Activated CD8-positive, alpha-beta T cell treated with anti-CD3 and anti-CD28 coated beads, Interleukin-2, amount 10 ng/mL, durations not matched to agents 7 days and 5 days (primary cell): Measurements from ENCODE around the gene CIITA. TPM values are rescaled to one million over a fixed set of nuclear protein-coding genes. Genes with fewer than 3 reads are reported as not detected.

Source experiments
- ATAC-seq: fragments of 150-1000 bp; cut with Tn5 transposase; one replicate; pipeline ENCODE4 v1.10.0; 2021; ENCODE audit warnings: moderate library complexity
- CTCF ChIA-PET: fragments of 350-600 bp; sonication (Branson Sonifier 250); formaldehyde crosslinking; loops from one replicate; lab custom pipeline; 2021; ENCODE audit warnings: antibody characterized with exemption; lab: Charles Lee
- POLR2A ChIA-PET: fragments of 350-600 bp; sonication (Branson Sonifier 250); formaldehyde crosslinking; loops from one replicate; lab custom pipeline; 2021; ENCODE audit warnings: antibody characterized with exemption; lab: Charles Lee
- DNase-seq: peaks from one replicate; pipeline ENCODE4 v3.0.0-alpha.2; 2020
- H3K27ac Mint-ChIP-seq: one replicate; pipeline ENCODE4 v1.8.0; 2021; ENCODE audit warnings: mild to moderate bottlenecking, mixed read lengths
- H3K27me3 Mint-ChIP-seq: one replicate; pipeline ENCODE4 v1.8.0; 2021; ENCODE audit warnings: low read depth, mixed read lengths
- H3K36me3 Mint-ChIP-seq: one replicate; pipeline ENCODE4 v1.8.0; 2021; ENCODE audit warnings: low read depth, mixed read lengths
- H3K4me1 Mint-ChIP-seq: one replicate; pipeline ENCODE4 v1.8.0; 2021; ENCODE audit warnings: low read depth, mixed read lengths
- H3K4me3 Mint-ChIP-seq: one replicate; pipeline ENCODE4 v1.8.0; 2021; ENCODE audit warnings: mild to moderate bottlenecking, mixed read lengths
- H3K9me3 Mint-ChIP-seq: one replicate; pipeline ENCODE4 v1.8.0; 2022; ENCODE audit warnings: mixed read lengths; ENCODE audit not compliant: insufficient read depth
- total RNA-seq, 2 experiments: library from RNA; stranded (reverse); gene quantifications; one replicate each; pipeline ENCODE4 v1.2.3, GENCODE V29; 2021

The CIITA gene
- total RNA-seq, 2 experiments from 2014 or later: 23.3 to 23.6 TPM

DNA sequence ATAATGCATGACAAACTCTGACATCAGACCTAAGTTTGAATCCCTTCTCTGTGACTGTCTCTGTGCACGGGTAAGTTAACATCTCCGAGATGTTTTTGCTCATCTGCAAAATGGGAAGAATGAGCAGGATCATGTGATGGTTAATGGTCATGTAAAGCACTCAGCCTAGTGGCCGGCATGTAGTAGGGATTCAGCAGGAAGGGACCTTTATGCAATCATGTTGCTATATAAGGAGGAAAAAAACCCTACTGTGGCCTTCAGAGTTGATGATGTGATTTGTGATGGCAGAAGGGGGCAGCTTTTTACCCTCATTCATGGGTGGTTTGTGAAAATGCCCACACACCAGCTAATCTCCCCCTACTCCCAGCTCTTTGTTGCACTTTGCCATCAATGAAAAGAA is 91.5 kb downstream of the CIITA start:
- H3K27ac Mint-ChIP-seq: peak overlapping the region; percentile 48
- no peaks in the 10 kb centered on the region for H3K27me3 Mint-ChIP-seq
- DNase-seq (no peak), ATAC-seq (no peak)
- CTCF ChIA-PET: interaction anchor here (0.8 to 11.8 kb wide), 10 partner anchors 14 to 563 kb away, joined by 3 to 210 read pairs (median 5); partner anchors contain the start of gene SOCS1
- peaks cover 54% of the 10 kb centered on the region for H3K36me3 Mint-ChIP-seq
- H3K9me3 Mint-ChIP-seq: no peaks in the 10 kb centered on the region
- H3K4me1 Mint-ChIP-seq: peaks cover 88% of the 10 kb centered on the region
- no peak overlapping the region for H3K4me3 Mint-ChIP-seq
- POLR2A ChIA-PET: interaction anchor here (7.3 kb wide), 1 partner anchor 288 kb away, joined by 79 read pairs; the partner anchor contains the start of gene SOCS1

DNA sequence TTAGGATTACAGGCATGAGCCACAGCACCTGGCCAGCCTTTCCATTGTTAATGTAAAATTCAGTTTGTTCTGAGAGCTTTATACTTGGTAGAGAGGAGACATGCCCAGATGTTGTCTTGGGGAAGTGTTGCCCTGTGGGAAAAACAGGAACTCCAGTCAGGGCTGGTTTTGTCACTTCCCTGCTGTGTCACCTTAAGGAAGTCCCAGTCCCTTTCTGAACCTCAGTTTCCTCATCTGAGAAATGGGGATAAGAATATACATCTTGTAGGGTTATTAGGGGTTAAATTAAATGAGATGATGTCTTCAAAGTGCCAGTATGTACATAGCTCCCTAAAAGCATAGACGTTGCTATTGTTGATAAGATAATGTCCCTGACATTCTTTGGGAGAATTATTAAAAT is 92.6 kb downstream of the CIITA start:
- H3K4me1 Mint-ChIP-seq: peaks cover 86% of the 10 kb centered on the region
- CTCF ChIA-PET: interaction anchor here (1.0 to 11.8 kb wide), 6 partner anchors 11 to 436 kb away, joined by 3 to 210 read pairs (median 6); partner anchors contain the start of gene SOCS1
- H3K27ac Mint-ChIP-seq: no peak overlapping the region
- H3K9me3 Mint-ChIP-seq: no peaks in the 10 kb centered on the region
- peaks cover 48% of the 10 kb centered on the region for H3K36me3 Mint-ChIP-seq
- DNase-seq (no peak), ATAC-seq (no peak)
- no peak overlapping the region for H3K4me3 Mint-ChIP-seq
- POLR2A ChIA-PET: interaction anchor here (0.6 to 7.3 kb wide), 2 partner anchors 131 to 287 kb away, joined by 3 to 79 read pairs; partner anchors contain the start of gene SOCS1
- no peaks in the 10 kb centered on the region for H3K27me3 Mint-ChIP-seq

DNA sequence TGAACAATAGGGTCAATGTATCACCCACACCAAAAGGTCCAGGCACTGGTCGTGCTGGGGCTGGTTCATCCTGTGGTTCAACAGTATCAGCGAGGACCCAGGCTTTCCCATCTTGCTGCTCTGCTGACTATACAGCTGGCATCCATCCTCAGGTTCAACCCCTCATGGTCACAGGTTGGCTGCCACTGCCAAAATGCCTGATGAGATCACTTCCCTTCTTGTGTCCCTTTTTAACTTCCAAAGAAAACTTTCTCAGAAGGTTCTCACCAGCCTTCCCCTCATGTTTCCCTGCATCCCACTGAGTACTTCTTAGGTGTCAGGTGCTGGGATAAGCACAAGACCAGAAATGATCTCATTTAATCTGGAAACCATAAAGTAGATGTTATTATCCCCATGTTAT is 93.1 kb downstream of the CIITA start:
- no peak overlapping the region for H3K4me3 Mint-ChIP-seq
- H3K9me3 Mint-ChIP-seq: no peaks in the 10 kb centered on the region
- ChIA-PET CTCF (interaction anchor here (1.7 to 11.8 kb wide), 5 partner anchors 16 to 436 kb away, joined by 5 to 210 read pairs (median 17); partner anchors contain the start of gene SOCS1), POLR2A (interaction anchor here (0.6 to 7.3 kb wide), 3 partner anchors 131 to 286 kb away, joined by 3 to 79 read pairs (median 3); partner anchors contain the start of gene SOCS1)
- H3K4me1 Mint-ChIP-seq: peaks cover 86% of the 10 kb centered on the region
- ATAC-seq (no peak), DNase-seq (no peak)
- H3K27ac Mint-ChIP-seq: peak overlapping the region; percentile 27
- no peaks in the 10 kb centered on the region for H3K27me3 Mint-ChIP-seq
- peaks cover 50% of the 10 kb centered on the region for H3K36me3 Mint-ChIP-seq

DNA sequence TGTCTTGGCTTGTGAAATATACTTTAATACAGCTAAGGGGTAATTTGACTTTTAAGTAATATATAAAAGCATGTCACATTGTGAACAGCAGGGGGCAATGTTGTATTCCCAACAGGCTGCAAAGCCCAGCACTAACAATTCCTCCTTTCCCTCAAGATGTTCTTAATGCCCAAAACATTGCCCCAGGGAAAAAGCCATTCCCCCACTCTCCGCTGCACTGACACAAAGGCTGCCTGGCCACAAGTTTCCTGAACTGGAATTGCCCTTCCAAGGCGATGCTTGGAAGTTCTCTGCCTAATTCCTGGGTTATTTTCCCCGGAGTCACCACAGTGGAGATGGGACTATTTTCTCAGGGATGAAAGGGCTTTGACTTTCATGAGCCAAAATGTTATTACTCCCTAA is 94.6 kb downstream of the CIITA start:
- Mint-ChIP-seq H3K4me3 (no peak overlapping the region), H3K9me3 (no peaks in the 10 kb centered on the region), H3K27me3 (no peaks in the 10 kb centered on the region), H3K4me1 (peaks cover 80% of the 10 kb centered on the region), H3K27ac (no peak overlapping the region), H3K36me3 (peaks cover 42% of the 10 kb centered on the region)
- ATAC-seq (no peak), DNase-seq (peak; percentile 65)
- ChIA-PET CTCF (interaction anchor here (0.7 to 11.8 kb wide), 41 partner anchors 9 to 735 kb away, joined by 3 to 210 read pairs (median 4); partner anchors contain the start of gene SOCS1), POLR2A (interaction anchor here (0.6 to 2.5 kb wide), 7 partner anchors 81 to 487 kb away, joined by 3 to 33 read pairs (median 4); partner anchors contain the start of gene SOCS1)

DNA sequence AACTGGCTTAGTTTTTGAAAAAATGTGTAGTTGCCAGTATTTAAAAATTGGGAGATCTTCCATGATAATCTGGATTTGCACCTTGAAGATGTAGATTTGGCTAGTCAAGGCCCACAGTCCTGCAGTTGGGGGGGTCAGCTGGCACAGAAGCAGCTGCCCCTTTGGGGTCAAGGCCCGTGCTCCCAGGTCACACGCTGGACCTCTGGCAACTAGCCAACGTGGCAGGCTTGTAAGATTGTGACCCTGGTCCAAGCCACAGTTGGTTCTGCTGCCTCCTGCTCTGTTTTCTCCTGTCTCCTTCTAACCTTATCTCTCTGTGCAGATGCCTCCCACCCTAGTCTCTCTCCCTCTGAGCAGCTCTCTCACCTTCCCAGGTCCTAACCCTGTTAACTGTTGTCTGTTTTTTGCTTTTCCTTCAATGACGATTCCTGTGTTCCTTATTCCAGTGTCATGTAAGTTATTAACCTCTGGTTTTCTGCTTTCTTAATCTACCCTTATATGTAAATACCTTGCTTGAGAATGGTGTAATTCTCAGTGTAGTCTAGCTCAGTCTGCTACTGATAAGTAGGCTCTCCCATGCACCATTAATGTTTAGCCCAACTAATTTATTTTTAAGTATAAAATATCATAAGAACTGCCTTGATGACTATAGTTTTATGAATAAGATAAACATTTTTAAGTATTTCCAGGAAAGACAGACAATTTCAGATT is 95.3 kb downstream of the CIITA start:
- ATAC-seq (peak; percentile 63), DNase-seq (no peak)
- ChIA-PET POLR2A (interaction anchor here (0.7 to 2.5 kb wide), 4 partner anchors 252 to 384 kb away, joined by 3 to 33 read pairs (median 9); partner anchors contain the start of gene SOCS1), CTCF (interaction anchor here (0.7 to 11.8 kb wide), 16 partner anchors 9 to 560 kb away, joined by 3 to 210 read pairs (median 4); partner anchors contain the start of gene SOCS1)
- Mint-ChIP-seq H3K4me1 (peaks cover 80% of the 10 kb centered on the region), H3K27me3 (no peaks in the 10 kb centered on the region), H3K4me3 (peak overlapping the region; percentile 54), H3K27ac (peak overlapping the region; percentile 82), H3K36me3 (peaks cover 42% of the 10 kb centered on the region), H3K9me3 (no peaks in the 10 kb centered on the region)

DNA sequence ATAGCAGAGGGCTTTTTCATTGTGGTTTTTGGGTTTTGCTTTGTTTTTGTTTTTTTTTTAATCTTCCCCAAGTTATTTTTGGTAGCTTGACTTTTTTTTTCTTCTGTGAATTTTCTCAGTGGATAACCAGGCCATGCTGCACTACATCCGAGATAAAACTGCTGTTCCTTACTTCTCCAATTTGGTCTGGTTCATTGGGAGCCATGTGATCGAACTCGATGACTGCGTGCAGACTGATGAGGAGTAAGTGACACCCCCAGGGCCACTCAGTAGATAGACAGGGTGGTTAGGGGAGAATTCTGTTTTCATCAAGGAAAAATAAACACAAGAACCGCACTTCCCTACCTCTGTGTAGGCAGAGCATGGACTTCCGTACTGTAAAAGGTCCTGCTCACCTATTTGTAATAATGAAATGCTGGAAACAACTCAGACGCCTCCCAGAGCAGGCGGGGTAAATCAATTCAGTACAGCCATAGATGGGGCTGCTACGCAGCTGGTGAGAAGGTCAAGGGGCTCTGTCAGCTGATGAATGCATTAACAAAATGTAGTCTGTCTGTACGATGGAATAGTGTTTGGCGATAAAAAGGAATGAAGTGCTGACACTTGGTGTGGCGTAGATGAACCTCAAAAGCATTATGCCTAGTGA is 95.9 kb downstream of the CIITA start:
- Mint-ChIP-seq H3K4me1 (peaks cover 84% of the 10 kb centered on the region), H3K27me3 (no peaks in the 10 kb centered on the region), H3K9me3 (no peaks in the 10 kb centered on the region), H3K36me3 (peaks cover 46% of the 10 kb centered on the region), H3K4me3 (peak overlapping the region; percentile 54), H3K27ac (peak overlapping the region; percentile 78)
- DNase-seq (no peak), ATAC-seq (peak; percentile 52)
- ChIA-PET CTCF (interaction anchor here (0.7 to 11.8 kb wide), 14 partner anchors 10 to 559 kb away, joined by 3 to 210 read pairs (median 4); partner anchors contain the start of gene SOCS1), POLR2A (interaction anchor here (0.7 to 2.5 kb wide), 3 partner anchors 279 to 384 kb away, joined by 3 to 33 read pairs (median 12); partner anchors contain the start of gene SOCS1)

DNA sequence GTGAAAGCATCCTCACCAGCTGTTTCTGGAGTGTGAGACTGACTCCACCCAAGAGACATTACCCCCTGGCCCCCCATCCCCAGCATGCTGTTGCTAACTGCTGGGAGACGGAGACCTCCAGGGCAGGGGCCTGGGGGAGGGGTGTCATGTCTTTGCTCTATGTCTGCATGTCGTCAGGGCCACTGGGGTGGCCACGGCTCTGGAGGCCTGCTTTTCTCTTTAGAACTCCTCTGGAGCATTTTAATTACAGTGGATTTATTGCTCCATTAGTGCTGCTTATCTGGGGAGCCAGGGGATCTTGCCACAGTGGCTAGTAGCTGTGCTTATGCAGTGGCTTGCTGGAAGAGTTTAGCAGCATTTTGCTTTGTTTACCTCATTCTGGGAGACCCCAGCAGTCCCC is 99.6 kb downstream of the CIITA start:
- Mint-ChIP-seq H3K4me3 (no peak overlapping the region), H3K27ac (no peak overlapping the region), H3K36me3 (peaks cover 63% of the 10 kb centered on the region), H3K27me3 (no peaks in the 10 kb centered on the region), H3K9me3 (no peaks in the 10 kb centered on the region), H3K4me1 (peaks cover 81% of the 10 kb centered on the region)
- POLR2A ChIA-PET: interaction anchor here (1.0 kb wide), 1 partner anchor 279 kb away, joined by 4 read pairs; the partner anchor contains the start of gene SOCS1
- CTCF ChIA-PET: interaction anchor here (2.0 to 5.8 kb wide), 4 partner anchors 7 to 279 kb away, joined by 5 to 53 read pairs (median 12); partner anchors contain the start of gene SOCS1
- DNase-seq: no peak
- no peak for ATAC-seq

DNA sequence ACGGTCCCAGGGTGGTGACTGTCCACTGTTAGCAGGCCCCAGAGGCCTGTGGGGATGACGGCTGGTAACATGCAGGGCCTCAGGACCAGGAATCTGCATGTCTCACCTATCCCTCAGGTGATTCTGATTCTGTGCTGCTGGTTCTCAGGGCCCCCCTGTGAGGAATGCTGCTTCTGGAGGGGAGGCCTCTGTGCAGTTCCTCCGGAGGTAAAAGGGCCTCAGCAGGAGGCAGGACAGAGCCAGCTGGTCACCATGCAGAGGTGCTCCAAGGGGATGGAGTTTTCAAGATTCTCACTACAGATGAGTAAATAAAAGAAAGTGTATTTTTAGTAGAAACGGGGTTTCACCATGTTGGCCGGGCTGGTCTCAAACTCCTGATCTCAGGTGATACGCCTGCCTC is 101.1 kb downstream of the CIITA start:
- no peak overlapping the region for H3K4me3 Mint-ChIP-seq
- DNase-seq (no peak), ATAC-seq (no peak)
- peaks cover 81% of the 10 kb centered on the region for H3K4me1 Mint-ChIP-seq
- H3K36me3 Mint-ChIP-seq: peaks cover 66% of the 10 kb centered on the region
- H3K9me3 Mint-ChIP-seq: no peaks in the 10 kb centered on the region
- CTCF ChIA-PET: no interaction called here
- POLR2A ChIA-PET: no interaction called here
- H3K27ac Mint-ChIP-seq: peak overlapping the region; percentile 86
- no peaks in the 10 kb centered on the region for H3K27me3 Mint-ChIP-seq

DNA sequence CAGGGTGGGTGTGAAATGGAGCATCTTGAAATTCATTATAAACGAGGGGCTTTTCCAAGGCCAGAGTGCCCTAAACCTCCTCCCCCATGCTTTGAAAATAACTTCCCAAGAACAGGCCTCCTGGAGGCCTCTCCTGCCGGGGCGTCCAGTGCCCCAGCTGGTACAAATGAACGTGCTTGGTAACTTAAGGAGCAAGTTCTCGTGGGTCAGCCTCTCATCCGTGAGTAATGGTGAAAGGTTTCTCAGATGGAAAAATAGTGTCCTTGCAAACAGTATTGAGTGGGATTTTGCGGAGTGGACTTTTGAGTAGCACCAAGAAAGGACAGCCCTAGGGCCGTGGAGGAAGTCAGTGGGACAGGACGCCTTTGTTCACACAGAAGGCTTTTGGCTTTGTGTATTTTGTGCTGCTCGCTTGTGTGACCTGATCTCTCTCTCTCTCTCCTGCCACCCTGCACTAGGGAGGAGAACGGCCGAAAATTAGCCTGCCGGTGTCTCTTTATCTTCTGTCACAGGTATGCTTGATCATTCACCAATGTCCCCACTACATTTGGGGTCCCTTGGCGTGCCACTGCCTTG is 102.0 kb downstream of the CIITA start:
- POLR2A ChIA-PET: interaction anchor here (1.4 kb wide), 1 partner anchor 277 kb away, joined by 6 read pairs; the partner anchor contains the start of gene SOCS1
- Mint-ChIP-seq H3K4me1 (peaks cover 82% of the 10 kb centered on the region), H3K27me3 (no peaks in the 10 kb centered on the region), H3K9me3 (no peaks in the 10 kb centered on the region), H3K36me3 (peaks cover 69% of the 10 kb centered on the region), H3K4me3 (no peak overlapping the region), H3K27ac (peak overlapping the region; percentile 86)
- ATAC-seq (no peak), DNase-seq (no peak)
- CTCF ChIA-PET: interaction anchor here (2.2 kb wide), 1 partner anchor 15 kb away, joined by 16 read pairs; no protein-coding TSS in a partner anchor

DNA sequence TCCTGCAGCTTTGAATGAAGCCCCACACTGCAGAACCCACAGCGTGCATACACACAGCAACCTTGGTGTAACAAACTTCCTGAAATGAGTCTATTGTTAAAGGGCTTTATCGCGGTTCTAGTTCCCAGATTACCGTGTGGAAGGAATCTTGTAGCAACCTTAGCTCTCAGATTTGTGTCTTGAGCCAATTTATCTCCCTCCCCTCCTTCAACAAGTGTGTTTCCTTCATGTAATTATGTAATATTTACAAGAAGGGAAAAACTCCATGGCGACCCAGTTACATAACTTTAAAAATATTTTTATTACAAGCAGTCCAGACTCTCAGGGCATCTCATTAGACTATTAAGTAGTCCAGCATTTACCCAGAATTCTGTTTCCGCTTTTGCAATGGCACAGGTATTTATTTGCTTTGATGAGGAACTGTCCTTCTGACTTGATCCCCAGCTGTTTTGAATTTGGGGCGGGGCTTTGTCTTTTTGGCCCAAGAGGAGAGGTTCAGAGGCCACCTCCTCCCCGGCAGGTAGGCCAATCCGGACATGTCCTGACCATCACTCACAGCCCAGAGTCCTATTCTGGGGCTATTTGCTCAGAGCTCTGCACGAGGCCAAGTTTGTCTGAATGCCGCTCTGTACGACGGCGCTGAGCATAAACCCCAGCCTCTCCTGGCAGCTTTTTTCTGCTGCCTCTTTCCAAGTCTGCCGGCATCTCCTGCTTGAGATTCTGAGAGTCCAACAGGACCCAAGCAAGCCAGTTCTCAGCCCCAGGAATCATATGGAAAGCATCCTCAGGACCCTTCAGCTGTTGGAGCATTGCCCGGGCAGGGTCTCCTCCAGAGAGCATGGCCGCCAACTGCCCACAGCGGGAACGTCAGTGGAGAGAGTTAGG is 103.0 kb downstream of the CIITA start:
- DNase-seq: no peak
- peaks cover 68% of the 10 kb centered on the region for H3K36me3 Mint-ChIP-seq
- no peak for ATAC-seq
- no peaks in the 10 kb centered on the region for H3K9me3 Mint-ChIP-seq
- ChIA-PET CTCF (interaction anchor here (0.6 to 2.2 kb wide), 12 partner anchors 9 to 416 kb away, joined by 3 to 16 read pairs (median 3); partner anchors contain the start of gene SOCS1), POLR2A (interaction anchor here (1.4 kb wide), 1 partner anchor 276 kb away, joined by 6 read pairs; the partner anchor contains the start of gene SOCS1)
- no peak overlapping the region for H3K4me3 Mint-ChIP-seq
- H3K27ac Mint-ChIP-seq: peak overlapping the region; percentile 69
- H3K4me1 Mint-ChIP-seq: peaks cover 81% of the 10 kb centered on the region
- no peaks in the 10 kb centered on the region for H3K27me3 Mint-ChIP-seq
